HCT116 (cell line): ENCODE data around the gene HSPA9. TPM values are rescaled to one million over a fixed set of nuclear protein-coding genes. Genes with fewer than 3 reads are reported as not detected.

ENCODE experiments used
- ATAC-seq: fragments of 200-7000 bp; cut with Tn5 transposase; 2 replicates; pipeline ENCODE4 v1.9.1; 2020; ENCODE audit warnings: mild to moderate bottlenecking, moderate library complexity
- BruUV-seq: library from RNA; stranded (reverse); fragments of 400-500 nt; replicated peaks from 2 replicates; lab custom pipeline; 2021; lab: Mats Ljungman, UMichigan
- CTCF ChIA-PET: fragments of 300-600 bp; sonication (Branson Sonifier 250); formaldehyde crosslinking; loops from one replicate; lab custom pipeline; 2021; ENCODE audit warnings: antibody characterized with exemption; lab: Charles Lee
- POLR2A ChIA-PET: fragments of 300-600, 350-600 bp; sonication (Branson Sonifier 250); formaldehyde crosslinking; loops from one replicate; lab custom pipeline; 2021; ENCODE audit warnings: antibody characterized with exemption; lab: Charles Lee
- RAD21 ChIA-PET, 2 experiments: fragments of 300-600 bp; sonication (Branson Sonifier 250); formaldehyde crosslinking; loops; one replicate each; lab custom pipeline; 2023; ENCODE audit warnings: low total read pairs in 2 of 2; ENCODE audit not compliant: uncharacterized antibody in 2 of 2, unreplicated experiment in 2 of 2, low non-redundant PET in 1 of 2; lab: Charles Lee
- DNase-seq: peaks from one replicate; pipeline ENCODE4 v3.0.0-alpha.2; 2010; ENCODE audit warnings: low read depth, low spot score
- H2AFZ ChIP-seq: fragments of 200-600 bp; shearing (Covaris generic), sonication (generic); 2 replicates; pipeline ENCODE4 v1.6.1; 2017; ENCODE audit warnings: low read depth, mixed run types, mixed read lengths, antibody characterized with exemption, low read length; ENCODE audit not compliant: poor library complexity, severe bottlenecking
- H3K27ac ChIP-seq: 2 replicates; pipeline ENCODE4 v1.5.1; 2012; ENCODE audit warnings: low read depth, low read length
- H3K27me3 ChIP-seq: fragments of 200-600 bp; sonication (generic); 2 replicates; pipeline ENCODE4 v1.6.1; 2016; ENCODE audit warnings: mixed run types, low read length, mixed read lengths; ENCODE audit not compliant: insufficient read depth
- H3K36me3 ChIP-seq, 2 experiments: fragments of 200-500 bp in 1 of 2; fragments of 200-600 bp in 1 of 2; sonication (Bioruptor generic) in 1 of 2; sonication (generic) in 1 of 2; 2 replicates each; pipeline versions ENCODE4 v1.5.1 to v1.6.1; 2014 to 2016; ENCODE audit warnings: low read length in 2 of 2, inconsistent platforms in 1 of 2, mixed read lengths in 1 of 2, mixed run types in 1 of 2; ENCODE audit not compliant: insufficient read depth in 2 of 2, control insufficient read depth in 1 of 2
- H3K4me1 ChIP-seq, 2 experiments: fragments of 200-600 bp in 1 of 2; sonication (generic) in 1 of 2; 2 replicates each; pipeline versions ENCODE4 v1.5.1 to v1.6.1; 2012 to 2017; ENCODE audit warnings: low read length in 2 of 2, inconsistent platforms in 1 of 2, mild to moderate bottlenecking in 1 of 2, mixed read lengths in 1 of 2, mixed run types in 1 of 2, moderate library complexity in 1 of 2; ENCODE audit not compliant: insufficient read depth in 2 of 2, control insufficient read depth in 1 of 2
- H3K4me2 ChIP-seq: fragments of 200-600 bp; sonication (generic); 2 replicates; pipeline ENCODE4 v1.6.1; 2017; ENCODE audit warnings: mixed run types, low read length, mixed read lengths
- H3K4me3 ChIP-seq, 2 experiments: fragments of 200-600 bp in 1 of 2; sonication (generic) in 1 of 2; replicated peaks in 1 of 2; 2 replicates each; pipeline ENCODE4 v1.5.1; 2011 to 2016; ENCODE audit warnings: low read length in 2 of 2, control low read depth in 1 of 2, low read depth in 1 of 2, mild to moderate bottlenecking in 1 of 2, mixed read lengths in 1 of 2, mixed run types in 1 of 2
- H3K79me2 ChIP-seq: fragments of 200-600 bp; sonication (generic); 2 replicates; pipeline ENCODE4 v1.6.1; 2017; ENCODE audit warnings: mild to moderate bottlenecking, mixed run types, low read length, moderate library complexity, mixed read lengths; ENCODE audit not compliant: insufficient read depth
- H3K9ac ChIP-seq: fragments of 200-600 bp; sonication (generic); 2 replicates; pipeline ENCODE4 v1.6.1; 2016; ENCODE audit warnings: low read length, mixed read lengths
- H3K9me2 ChIP-seq: fragments of 200-600 bp; sonication (generic), shearing (Covaris generic); 2 replicates; pipeline ENCODE4 v1.6.1; 2017; ENCODE audit warnings: mixed run types, mild to moderate bottlenecking, moderate library complexity; ENCODE audit not compliant: insufficient read depth
- H3K9me3 ChIP-seq, 2 experiments: fragments of 200-500 bp in 1 of 2; fragments of 200-600 bp in 1 of 2; sonication (Bioruptor generic) in 1 of 2; sonication (generic) in 1 of 2; 2 replicates each; pipeline ENCODE4 v1.6.1; 2014 to 2017; ENCODE audit warnings: low read length in 2 of 2, mixed read lengths in 2 of 2, inconsistent platforms in 1 of 2, low read depth in 1 of 2, mild to moderate bottlenecking in 1 of 2, mixed run types in 1 of 2, moderate library complexity in 1 of 2; ENCODE audit not compliant: control insufficient read depth in 1 of 2, insufficient read depth in 1 of 2
- H4K20me1 ChIP-seq: fragments of 200-600 bp; sonication (generic), shearing (Covaris generic); 2 replicates; pipeline ENCODE4 v1.6.1; 2017; ENCODE audit warnings: mixed run types, mild to moderate bottlenecking, moderate library complexity; ENCODE audit not compliant: insufficient read depth
- ELF1 ChIP-seq: IDR thresholded peaks from 2 replicates; pipeline ENCODE4 v1.6.1; 2012; ENCODE audit warnings: low read depth, borderline replicate concordance
- EZH2phosphoT487 ChIP-seq: fragments of 200-600 bp; IDR thresholded peaks from 2 replicates; pipeline ENCODE4 v1.6.1; 2018; ENCODE audit warnings: antibody characterized with exemption, borderline replicate concordance
- FOSL1 ChIP-seq: IDR thresholded peaks from 2 replicates; pipeline ENCODE4 v1.6.1; 2012; ENCODE audit warnings: low read depth
- POLR2AphosphoS5 ChIP-seq: IDR thresholded peaks from 2 replicates; pipeline ENCODE4 v1.6.1; 2011; ENCODE audit warnings: mild to moderate bottlenecking, low read depth, low read length, moderate library complexity
- RAD21 ChIP-seq: IDR thresholded peaks from 2 replicates; pipeline ENCODE4 v1.6.1; 2012; ENCODE audit warnings: low read depth, mild to moderate bottlenecking
- REST ChIP-seq: IDR thresholded peaks from 2 replicates; pipeline ENCODE4 v1.6.1; 2012; ENCODE audit warnings: low read depth
- SIN3A ChIP-seq: IDR thresholded peaks from 2 replicates; pipeline ENCODE4 v1.6.1; 2012; ENCODE audit warnings: low read depth
- SRF ChIP-seq: IDR thresholded peaks from 2 replicates; pipeline ENCODE4 v1.6.1; 2012; ENCODE audit warnings: low read depth
- TCF7L2 ChIP-seq: IDR thresholded peaks from 2 replicates; pipeline ENCODE4 v1.7.0; 2011; ENCODE audit warnings: borderline replicate concordance, inconsistent platforms; ENCODE audit not compliant: insufficient read depth, insufficient read length; ENCODE audit errors: extremely low read depth
- ZBTB33 ChIP-seq: IDR thresholded peaks from 2 replicates; pipeline ENCODE4 v1.6.1; 2011; ENCODE audit warnings: mild to moderate bottlenecking, low read length, moderate library complexity; ENCODE audit not compliant: insufficient replicate concordance; ENCODE audit errors: extremely low read depth
- ZNF274 ChIP-seq: fragments of 200-500 bp; sonication (Bioruptor generic); IDR thresholded peaks from 2 replicates; pipeline ENCODE4 v1.6.1; 2014; ENCODE audit warnings: mild to moderate bottlenecking, low read depth, low read length, inconsistent platforms
- intact Hi-C: fragments of 100-400 bp; cut with micrococcal nuclease; formaldehyde crosslinking; loops from 2 replicates; pipeline ENCODE4 v1.10.0; 2022
- total RNA-seq: library from RNA; stranded (reverse); gene quantifications from one replicate; pipeline ENCODE4 v1.2.1, GENCODE V29; 2021; ENCODE audit not compliant: unreplicated experiment

HSPA9 gene
- total RNA-seq, 1 experiment from 2014 or later = 486 TPM

GRCh38 chr5:138566792-138567191, 8.4 kb downstream of the HSPA9 start:
- ChIA-PET RAD21 (no interaction called here), POLR2A (interaction anchor here (0.7 to 3.3 kb wide), 5 partner anchors 9 to 139 kb away, joined by 3 to 11 read pairs (median 8); partner anchors contain the start of gene HSPA9), CTCF (no interaction called here)
- no TSS peak for BruUV-seq
- Histone ChIP-seq H3K4me2 (no peak overlapping the region), H3K27me3 (no peaks in the 10 kb centered on the region), H3K36me3 (peaks cover 80 to 87% of the 10 kb centered on the region in 2 experiments), H3K9ac (no peak overlapping the region), H2AFZ (no peak overlapping the region)
- no peak for ATAC-seq
- no peak for TF ChIP-seq POLR2AphosphoS5
- no peak for TF ChIP-seq RAD21
- no peak for TF ChIP-seq EZH2phosphoT487
- TF ChIP-seq ZBTB33 = no peak
- TF ChIP-seq TCF7L2 = no peak
- TF ChIP-seq FOSL1 = no peak
- no peak for TF ChIP-seq REST
- TF ChIP-seq ZNF274 = no peak
- no peak for TF ChIP-seq SRF
- TF ChIP-seq ELF1 = no peak
- no peak for TF ChIP-seq SIN3A
- TF ChIP-seq, all 23 proteins: peak for 0
- intact Hi-C loops = no loop called here
- H3K9me2 ChIP-seq = no peaks in the 10 kb centered on the region
- H3K79me2 ChIP-seq = peaks cover 97% of the 10 kb centered on the region
- H3K4me1 ChIP-seq = no peaks in the 10 kb centered on the region
- H3K9me3 ChIP-seq = no peaks in the 10 kb centered on the region
- no peak overlapping the region for H3K27ac ChIP-seq
- DNase-seq = no peak
- H3K4me3 ChIP-seq = no peak overlapping the region
- peaks cover 33% of the 10 kb centered on the region; the same call in 1 of the 2 replicates for H4K20me1 ChIP-seq
